CD1c-positive myeloid dendritic cell (primary cell): Measurements from ENCODE around the gene NDUFB11.

ENCODE experiments used
- DNase-seq: peaks from one replicate; pipeline ENCODE4 v3.0.0-alpha.2; 2016; ENCODE audit errors: extremely low spot score

NDUFB11 gene

DNA sequence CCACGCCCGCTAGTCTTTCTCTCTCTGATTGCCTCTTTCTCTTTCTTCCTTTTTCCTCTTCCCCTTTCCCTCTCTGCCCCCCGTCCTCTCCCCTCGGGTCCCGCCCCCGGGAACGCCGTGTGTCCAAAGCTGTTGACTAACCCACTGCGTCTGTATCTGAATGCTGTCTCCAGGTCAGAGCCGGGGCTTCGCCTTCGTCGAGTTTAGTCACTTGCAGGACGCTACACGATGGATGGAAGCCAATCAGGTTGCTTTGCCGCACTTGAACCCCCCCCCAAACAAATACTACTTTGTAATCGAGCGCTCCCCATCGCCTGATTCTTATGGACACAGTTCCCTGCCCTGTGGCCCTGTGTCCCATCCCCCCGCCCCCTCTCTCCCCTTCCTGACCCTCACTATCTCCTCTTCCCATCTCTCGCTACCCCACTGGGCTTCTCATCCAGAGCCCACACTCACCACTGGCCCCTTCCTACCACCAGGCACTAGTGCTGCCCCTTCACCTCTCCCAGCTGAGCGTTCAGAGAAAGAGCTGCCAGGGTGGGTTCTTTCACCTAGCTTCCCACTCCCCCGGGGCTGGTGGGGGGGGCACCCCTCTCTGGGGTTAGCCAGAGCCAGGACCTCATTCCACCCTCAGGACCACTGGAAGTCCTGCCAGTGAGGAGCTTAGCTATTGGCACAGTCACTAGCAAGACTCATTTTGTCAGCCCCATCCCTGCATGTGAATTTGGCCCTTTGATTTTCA lies 30.5 kb upstream of the NDUFB11 start:
- DNase-seq = no peak

DNA sequence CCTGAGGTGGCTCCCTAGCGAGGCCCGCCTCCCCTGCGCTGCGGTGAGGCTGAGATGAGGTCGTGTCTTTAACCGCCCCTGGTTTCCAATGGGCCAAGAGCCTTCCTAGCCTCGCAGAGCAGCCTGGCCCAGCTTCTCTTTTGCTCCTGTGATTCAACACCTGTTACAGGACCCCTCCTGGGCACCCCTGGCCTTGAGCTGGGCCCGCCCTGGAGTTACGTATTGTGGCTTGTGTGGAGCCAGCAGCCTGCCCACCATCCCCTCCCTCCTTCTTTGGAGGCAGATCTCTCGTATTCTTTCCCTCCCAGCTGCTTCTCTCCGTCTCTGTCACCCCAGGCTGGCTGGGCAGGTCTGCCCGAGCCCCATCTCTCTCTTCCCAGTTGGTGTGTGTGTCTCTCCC lies 29.9 kb upstream of the NDUFB11 start:
- DNase-seq = no peak

DNA sequence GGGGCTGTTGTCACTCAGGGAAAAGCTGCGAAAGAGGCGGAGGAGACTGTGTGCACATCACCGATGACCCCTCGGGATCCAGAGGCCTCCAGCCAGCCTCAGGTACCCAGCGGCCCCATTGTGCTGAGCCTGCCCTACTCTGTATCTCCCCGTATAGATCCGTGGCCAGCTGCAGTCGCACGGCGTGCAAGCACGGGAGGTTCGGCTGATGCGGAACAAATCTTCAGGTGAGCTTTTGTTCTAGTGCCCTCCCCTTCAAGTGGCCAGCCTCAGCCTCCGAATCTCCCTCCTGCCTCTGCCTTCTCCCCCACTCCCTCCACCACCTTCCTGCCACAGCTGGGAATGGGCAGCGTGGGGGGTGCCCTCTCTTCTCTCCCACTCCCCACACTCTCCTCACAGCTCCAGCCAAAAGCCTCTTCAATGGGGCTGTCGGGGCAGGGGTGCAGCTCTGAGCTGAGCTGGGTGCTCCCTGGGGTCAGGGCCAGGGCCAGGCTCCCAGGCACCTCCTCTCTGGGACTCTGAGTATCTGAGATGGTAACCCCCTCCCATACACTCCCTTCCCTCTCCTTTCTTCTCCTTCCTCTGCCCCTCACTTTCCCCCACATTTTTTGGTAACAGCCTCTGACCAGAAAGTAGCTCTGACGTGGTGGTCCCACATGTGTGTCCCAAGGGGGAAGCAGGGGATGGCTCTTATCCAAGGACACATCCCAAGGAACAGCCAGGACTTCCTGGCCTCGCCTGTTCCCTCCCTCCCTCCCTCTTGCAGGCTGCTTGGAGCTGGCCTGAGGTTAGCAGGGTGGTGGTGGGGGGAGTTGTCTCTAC lies 28.7 kb upstream of the NDUFB11 start:
- no peak for DNase-seq

DNA sequence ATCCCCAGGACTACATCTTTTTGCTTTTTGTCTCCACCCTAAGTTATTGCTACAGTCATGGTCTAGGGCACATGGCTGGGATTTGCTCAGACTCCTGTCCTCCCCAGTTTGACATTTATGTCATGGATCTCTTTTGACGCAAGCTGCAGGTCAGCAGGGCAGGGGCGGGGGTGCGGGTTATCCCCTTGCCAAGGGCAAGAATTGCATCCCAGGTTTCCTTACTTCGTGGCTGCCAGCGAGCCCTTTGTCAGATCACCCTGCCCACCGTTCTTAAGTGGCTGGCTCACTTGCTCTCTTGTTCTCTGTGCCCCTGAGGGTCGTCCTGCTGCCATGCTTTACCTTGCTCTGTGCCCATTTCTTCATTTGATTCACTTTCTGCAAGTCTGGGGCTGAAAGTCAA lies 28.0 kb upstream of the NDUFB11 start:
- no peak for DNase-seq

DNA sequence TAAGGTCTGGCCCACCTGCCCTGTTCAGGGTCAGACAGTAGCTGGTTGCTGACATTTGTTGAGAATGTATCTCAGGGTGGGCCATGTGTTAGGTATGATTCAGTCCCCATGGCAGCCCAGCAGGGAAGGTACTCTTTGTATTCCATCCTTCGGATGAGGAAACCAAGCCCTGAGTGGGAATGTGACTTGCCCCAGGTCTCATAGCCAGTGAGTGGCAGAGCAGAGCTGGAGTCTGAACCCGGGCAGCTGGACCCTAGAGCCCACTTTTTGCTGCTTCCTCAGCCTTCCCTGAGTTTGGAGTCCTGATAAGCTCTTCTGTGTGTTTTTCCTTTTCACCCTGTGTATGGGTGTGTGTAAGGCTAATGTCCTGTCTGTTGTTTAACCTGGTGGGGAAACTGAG lies 27.5 kb upstream of the NDUFB11 start:
- DNase-seq = no peak

DNA sequence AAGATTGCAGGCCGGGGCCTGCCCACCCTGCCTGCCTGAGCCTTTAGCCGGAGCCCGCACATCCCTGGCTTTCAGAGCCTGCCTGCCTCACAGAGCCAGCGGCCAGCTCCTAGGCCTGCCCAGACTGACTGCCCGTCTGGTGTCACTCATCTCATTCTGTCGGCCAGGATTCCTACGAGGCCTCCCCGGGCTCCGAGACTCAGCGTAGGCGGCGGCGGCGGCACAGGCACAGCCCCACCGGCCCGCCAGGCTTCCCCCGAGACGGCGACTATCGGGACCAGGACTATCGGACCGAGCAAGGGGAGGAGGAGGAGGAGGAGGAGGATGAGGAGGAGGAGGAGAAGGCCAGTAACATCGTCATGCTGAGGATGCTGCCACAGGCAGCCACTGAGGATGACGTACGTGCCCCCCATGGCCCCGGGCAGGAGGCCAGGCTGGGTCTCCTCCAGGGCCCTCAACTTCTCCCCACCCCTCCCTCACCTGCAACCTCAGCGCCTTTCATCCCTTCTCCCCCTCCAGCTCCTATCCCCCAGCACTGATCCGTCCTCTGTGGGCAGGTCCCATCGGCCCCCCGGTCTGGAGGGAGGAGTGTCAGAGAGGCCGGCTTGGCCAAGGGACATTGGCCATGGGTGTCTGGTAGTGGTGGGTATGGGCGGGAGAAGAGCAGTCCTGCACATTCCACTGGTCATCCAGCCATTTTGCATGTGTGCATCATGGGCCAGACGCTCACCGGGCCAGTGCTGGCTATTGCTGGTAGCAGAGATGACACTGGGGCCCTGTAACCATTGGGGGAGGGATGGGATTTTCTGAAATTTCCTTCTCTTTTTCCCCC lies 26.6 kb upstream of the NDUFB11 start:
- no peak for DNase-seq

DNA sequence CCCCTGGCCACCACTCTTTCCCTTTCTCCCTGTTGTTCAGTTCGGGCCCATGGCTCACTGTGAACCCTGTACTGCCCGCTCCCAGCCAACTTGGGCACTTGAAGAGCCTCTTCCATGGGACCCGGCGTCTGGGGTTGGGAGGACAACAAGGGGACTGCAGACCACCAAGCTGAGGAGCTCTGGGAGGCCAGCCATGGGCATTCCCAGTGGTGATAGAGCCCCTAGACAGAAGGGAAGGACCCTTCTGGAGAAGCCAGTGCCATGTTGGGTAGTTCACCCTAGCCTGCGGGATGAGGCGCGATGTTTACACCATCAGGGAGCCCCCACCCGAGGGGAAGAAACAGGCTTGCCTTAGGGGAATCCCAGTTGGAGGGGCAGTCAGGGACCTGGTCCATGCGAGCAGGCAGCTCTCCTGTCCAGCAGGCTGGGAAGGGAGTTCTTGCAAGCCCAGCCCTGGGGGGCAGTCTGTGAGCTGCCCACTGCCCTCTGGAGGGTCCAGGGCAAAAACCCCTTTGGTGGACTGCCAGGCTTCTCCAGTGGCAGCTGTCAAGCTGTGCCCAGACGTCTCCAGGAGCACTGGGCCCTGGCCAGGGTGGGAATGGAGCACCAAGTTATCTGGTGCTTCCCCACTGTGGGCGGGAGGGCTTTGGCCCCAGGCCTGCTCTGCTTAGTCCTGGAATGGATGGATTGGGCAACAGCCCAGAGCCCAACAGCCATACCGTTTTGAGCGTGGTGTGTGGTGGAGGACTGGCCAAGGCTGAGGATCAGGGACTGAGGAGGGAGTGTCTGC lies 25.4 kb upstream of the NDUFB11 start:
- DNase-seq = no peak

DNA sequence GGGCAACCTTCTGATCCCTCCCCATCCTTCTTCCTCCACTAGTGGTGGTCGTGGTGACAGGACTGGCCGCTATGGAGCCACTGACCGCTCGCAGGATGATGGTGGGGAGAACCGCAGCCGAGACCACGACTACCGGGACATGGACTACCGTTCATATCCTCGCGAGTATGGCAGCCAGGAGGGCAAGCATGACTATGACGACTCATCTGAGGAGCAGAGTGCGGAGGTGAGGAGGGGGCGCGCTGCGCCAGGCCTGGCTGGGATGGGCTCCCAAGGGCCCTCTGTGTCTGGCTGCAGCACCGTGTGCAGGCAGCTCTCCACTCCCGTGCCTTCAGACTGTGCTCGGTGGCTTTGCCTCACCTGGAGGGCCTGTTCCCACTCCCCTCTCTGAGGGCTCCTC lies 24.8 kb upstream of the NDUFB11 start:
- DNase-seq = no peak

DNA sequence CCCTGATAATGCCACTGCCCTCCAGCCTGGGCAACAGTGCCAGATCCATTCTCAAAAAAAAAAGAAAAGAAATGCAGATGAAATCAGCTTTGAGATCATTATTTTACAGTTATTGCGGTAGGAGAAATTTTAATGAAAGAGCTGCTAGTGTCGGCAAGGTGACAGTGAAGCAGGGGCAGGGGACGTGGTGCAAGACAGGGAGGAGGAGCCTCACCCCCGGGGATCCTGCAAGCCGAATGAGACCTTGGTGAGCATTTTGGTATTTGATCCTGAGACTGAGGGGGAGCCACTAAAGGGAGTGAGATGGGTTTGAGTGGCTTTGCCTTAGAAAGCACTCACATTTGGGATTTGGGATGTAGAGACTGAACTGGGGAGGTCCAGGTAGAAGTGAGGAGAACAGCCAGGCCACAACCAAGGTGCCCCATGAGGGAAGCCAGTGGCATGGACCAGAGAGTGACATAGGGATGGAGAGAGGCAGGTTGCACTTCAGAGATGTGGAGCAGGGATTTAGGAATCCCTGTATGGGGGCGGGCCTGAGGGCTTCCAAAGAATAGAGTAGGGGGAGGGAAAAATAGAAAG lies 24.1 kb upstream of the NDUFB11 start:
- no peak for DNase-seq

DNA sequence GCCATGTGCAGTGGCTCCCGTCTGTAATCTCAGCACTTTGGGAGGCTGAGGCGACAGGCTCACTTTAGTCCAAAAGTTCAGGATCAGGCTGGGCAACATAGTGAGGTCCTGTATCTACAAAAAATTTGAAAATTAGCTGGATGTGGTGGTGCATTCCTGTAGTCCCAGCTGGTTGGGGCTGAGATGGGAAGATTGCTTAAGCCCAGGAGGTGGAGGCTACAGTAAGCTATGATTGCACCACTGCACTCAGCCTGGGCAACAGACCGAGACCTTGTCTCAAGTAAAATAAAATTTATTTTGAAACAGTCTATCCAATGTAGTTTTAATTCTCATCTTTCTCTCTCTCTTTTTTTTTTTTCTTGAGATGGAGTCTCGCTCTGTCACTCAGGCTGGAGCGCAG lies 21.6 kb upstream of the NDUFB11 start:
- no peak for DNase-seq

DNA sequence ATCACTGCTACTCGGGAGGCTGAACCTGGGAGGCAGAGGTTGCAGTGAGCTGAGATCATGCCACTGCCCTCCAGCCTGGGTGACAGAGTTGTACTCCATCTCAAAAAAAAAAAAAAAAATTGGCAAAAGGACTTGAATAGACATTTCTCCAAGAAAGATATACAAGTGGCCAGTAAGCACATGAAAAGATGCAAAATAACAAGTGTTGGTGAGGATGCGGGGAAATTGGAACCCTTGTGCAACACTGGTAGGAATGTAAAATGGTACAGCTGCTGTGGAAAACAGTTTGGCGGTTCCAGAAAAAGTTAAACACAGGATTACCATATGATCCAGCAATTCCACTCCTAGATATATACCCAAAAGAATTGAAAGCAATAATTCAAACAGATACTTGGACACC lies 19.9 kb upstream of the NDUFB11 start:
- no peak for DNase-seq

DNA sequence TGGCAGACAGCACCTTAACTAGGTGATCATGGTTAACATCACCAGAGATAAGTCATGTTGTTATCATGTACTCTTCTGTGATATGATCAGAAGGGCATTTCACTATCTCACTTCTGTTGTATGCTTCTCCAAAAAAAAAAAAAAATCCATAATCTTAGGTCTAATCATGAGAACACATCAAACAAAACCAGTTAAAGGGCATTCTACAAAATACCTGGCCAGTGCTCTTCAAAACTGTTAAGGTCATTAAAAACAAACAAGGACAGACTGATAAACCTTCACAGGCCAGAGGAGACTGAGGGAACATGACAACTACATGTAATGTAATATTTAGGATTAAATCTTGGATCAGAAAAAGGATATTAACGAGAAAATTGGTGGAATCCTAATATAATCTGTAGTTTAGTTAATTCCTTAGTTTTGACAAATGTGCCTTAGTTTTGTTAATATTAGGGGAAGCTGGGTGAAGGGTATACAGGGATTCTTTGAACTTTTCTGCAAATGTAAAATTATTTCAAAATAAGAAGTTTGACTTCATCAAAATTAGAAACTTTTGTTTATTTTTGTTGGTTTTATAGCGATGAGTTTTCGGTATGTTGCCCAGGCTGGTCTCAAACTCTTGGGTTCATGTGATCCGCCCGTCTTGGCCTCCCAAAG lies 18.6 kb upstream of the NDUFB11 start:
- no peak for DNase-seq

DNA sequence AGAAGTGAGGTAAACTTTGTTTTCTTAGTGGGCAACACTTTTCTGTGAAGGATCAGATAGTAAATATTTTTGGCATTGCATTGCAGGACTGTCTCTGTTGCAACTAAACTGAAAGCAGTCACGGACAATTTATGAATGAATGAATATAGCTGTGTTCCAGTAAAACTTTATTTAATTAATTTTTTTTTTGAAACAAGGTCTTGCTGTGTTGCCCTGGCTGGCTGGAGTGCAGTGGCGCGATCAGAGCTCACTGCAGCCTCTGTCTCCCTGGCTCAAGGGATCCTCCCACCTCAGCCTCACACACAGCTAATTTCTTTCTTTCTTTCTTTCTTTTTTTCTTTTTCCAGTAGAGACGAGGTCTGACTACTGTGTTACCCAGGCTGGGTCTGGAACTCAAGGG lies 16.3 kb upstream of the NDUFB11 start:
- no peak for DNase-seq

DNA sequence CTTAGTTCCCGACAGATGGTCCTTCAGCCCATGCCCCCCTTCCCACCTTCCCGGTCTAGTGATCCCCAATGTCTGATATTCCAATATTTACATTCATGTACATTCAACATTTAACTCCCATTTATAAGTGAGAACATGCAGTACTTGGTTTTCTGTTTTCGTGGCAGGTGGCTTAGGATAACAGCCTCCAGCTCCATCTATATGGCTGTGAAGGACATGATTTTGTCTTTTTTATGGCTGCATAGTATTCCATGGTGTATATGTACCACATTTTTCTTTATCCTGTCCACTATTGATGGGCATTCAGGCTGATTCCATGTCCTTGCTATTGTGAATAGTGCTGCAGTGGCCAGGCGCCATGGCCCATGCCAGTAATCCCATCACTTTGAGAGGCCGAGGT lies 14.3 kb upstream of the NDUFB11 start:
- no peak for DNase-seq

DNA sequence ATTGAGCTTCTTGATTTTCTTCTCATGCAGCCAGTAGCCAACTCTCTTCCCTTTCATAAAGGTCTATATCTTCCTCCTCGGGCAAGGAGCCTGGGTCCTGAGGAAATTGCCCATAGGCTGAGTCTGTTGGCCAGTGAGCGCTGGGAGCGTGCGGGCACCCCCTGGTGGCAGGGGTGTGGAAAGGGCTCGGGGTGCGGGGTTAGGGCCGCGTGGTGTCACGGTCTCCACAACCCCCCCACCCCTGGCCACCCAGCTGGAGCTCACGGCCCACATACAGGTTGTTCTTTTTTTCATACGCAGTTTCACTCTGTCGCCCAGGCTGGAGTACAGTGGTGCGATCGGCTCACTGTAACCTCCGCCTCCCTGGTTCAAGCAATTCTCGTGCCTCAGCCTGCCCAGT lies 13.6 kb upstream of the NDUFB11 start:
- DNase-seq = no peak

DNA sequence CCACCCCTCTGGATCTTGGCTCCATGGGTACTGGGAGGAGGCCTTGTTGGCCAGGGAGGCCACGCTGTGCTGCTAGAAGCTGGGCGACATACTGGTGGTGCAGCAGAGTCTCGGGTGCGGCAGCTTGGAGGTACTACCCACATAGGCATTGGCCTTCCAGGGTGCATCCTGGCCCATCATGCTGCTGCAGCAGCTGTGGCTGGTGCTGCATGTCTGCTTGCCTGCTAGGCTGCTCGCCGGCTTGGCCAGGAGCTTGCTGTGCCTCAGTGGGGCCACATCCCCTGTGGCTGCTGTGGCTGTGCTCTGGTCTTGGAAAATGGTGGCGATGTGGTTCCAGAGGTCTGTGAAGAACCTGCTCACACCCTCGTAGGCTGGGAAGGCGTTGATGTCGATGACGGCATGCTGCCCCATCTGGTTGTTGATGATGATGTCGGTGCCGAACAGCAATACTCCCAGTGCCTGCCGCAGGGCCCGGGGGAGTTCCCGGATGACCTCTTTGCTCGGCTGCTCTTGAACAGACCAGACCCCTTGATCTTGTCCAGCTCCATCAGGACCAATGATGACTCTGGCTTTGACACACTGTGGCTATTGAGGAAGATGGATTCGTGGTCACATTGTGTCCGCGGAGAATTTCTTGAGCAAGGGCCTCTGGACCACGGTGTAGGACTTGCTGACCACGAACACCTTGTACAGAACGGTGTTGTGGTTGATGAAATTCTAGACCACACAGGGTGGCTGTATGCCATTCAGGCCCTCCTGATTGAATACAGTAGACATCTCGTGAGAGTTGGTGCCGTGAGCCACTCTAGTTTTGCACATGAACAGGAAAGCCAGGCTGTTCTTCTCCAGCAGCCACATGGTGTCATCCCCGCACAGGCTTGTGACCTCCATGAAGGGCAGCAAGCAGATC lies 12.4 kb upstream of the NDUFB11 start:
- DNase-seq = no peak

DNA sequence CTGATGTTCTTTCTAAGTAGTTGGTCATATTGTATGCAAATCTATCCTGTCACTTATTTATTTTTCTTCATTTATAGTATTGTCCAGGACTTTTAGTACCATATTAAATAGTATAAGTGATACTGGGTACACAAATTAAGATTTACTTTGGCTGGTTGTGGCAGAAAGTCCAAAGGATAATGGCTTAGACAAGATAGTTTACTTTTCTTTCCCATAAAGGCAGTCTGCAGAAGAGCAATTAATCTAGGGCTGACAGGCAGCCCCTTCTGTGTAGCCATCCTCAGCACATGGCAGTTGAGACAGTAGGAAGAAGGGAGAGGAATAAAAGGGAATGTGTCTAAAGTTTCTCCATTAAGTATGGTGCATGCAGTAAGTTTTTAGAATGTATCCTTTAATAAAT lies 6.9 kb upstream of the NDUFB11 start:
- DNase-seq = no peak

DNA sequence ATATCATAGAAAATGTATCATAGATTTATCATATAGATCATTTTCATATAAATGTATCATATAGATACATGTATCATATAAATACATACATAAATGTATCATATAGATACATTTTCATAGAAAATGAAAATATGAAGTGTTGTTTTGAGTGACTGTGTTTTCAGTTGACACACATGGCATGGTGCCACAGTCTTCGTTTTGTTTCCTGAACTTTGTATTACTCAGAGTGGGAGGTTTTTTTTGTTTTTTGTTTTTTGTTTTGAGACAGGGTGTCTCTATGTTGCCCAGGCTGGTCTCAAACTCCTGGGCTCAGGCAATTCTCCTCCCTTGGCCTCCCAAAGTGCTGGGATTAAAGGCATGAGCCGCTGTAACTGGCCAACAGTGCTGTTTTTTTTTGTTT lies 4.4 kb upstream of the NDUFB11 start:
- no peak for DNase-seq

DNA sequence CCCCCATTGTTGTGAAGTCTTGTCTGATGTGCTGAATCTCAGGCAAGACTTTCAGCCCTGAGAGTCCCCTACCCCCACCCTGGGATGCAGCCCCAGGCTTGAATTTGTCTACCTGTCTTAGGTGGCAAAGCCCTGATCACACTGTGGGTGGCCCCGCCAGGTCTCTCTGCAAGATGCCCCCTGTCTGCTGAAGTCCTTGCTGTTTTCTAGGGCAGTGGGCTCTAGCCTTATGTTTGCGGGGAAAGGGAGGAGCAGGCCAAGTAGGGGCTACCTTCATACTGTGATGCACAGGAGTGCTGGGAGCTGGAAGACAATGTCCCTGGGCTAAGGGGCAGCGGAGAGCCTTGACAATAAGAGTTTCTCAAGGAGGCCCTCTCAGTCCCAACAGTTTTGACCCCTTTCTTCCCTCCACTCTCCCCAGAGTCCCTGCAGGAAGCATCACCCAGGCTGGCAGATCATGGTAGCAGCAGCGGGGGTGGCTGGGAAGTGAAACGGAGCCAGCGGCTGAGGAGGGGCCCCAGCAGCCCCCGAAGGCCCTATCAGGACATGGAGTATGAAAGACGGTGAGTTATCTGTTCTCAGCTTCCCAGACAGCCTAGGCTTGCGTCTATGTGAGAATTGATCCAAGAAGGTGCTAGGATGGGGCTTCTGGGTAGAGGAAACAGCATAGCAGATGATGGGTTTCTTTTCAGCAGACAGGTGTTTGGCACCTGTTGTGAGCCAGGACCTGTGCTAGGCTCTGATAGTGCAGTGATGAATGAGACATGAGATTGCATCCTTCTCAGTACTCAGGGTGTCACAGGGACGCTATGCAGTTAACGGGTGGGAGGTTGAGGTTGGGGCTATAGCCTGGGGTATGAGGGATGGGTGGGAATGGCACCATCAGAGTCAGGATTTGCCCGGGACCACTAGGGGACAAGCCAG lies 2.7 kb upstream of the NDUFB11 start:
- DNase-seq = no peak
